ENCODE data around the gene GPS2. TPM values are rescaled to one million over a fixed set of nuclear protein-coding genes. Genes with fewer than 3 reads are reported as not detected.

The GPS2 gene
- total and polyA plus RNA-seq, 2 experiments from 2014 or later, result 34.5 to 103 TPM

GRCh38 chr17:7347630-7348477 is 32.7 kb upstream of the GPS2 start:
- TF ChIP-seq EZH2 (IDR thresholded peaks at IDR 0.05; ENCODE audit: borderline replicate concordance) (no peak), EZH2phosphoT487 (IDR thresholded peaks at IDR 0.05; ENCODE audit: low read depth, severe bottlenecking, unreplicated experiment) (no peak), CTCF (IDR thresholded peaks at IDR 0.05; ENCODE audit: poor library complexity) (no peak)
- WGBS (ENCODE audit: low lambda C conversion rate, missing lambda C conversion rate), result 86% methylated on average over 19 of the region's 19 CpGs
- H3K36me3 ChIP-seq (replicated peaks; ENCODE audit: insufficient read depth, low read depth), result no peaks in the 10 kb centered on the region
- no peaks in the 10 kb centered on the region for H3K9me3 ChIP-seq (ENCODE audit: low read depth)
- peaks cover 8% of the 10 kb centered on the region for H3K79me2 ChIP-seq
- H3K4me3 ChIP-seq, result no peak overlapping the region
- no peak overlapping the region for H3K4me2 ChIP-seq
- H3K27ac ChIP-seq, result peak overlapping the region; percentile 44
- no peaks in the 10 kb centered on the region for H3K9me2 ChIP-seq (replicated peaks; ENCODE audit: insufficient read depth)
- no peak for DNase-seq (ENCODE audit: low spot score)
- H3K4me1 ChIP-seq (ENCODE audit: insufficient read depth), result peaks cover 16% of the 10 kb centered on the region
- no peaks in the 10 kb centered on the region for H3K27me3 ChIP-seq
- no peak overlapping the region for H2AFZ ChIP-seq
- peaks cover 5% of the 10 kb centered on the region for H4K20me1 ChIP-seq (ENCODE audit: insufficient read depth, poor library complexity, severe bottlenecking)

GRCh38 chr17:7346761-7347614 is 31.8 kb upstream of the GPS2 start:
- Histone ChIP-seq H3K4me2 (no peak overlapping the region), H3K27ac (no peak overlapping the region), H3K36me3 (replicated peaks; ENCODE audit: insufficient read depth, low read depth) (no peaks in the 10 kb centered on the region), H3K9me2 (replicated peaks; ENCODE audit: insufficient read depth) (no peaks in the 10 kb centered on the region), H3K4me3 (no peak overlapping the region), H4K20me1 (ENCODE audit: insufficient read depth, poor library complexity, severe bottlenecking) (peaks cover 5% of the 10 kb centered on the region), H3K9me3 (ENCODE audit: low read depth) (no peaks in the 10 kb centered on the region), H2AFZ (no peak overlapping the region), H3K4me1 (ENCODE audit: insufficient read depth) (peaks cover 12% of the 10 kb centered on the region), H3K27me3 (no peaks in the 10 kb centered on the region), H3K79me2 (no peaks in the 10 kb centered on the region)
- TF ChIP-seq CTCF (IDR thresholded peaks at IDR 0.05; ENCODE audit: poor library complexity) (no peak), EZH2 (IDR thresholded peaks at IDR 0.05; ENCODE audit: borderline replicate concordance) (no peak), EZH2phosphoT487 (IDR thresholded peaks at IDR 0.05; ENCODE audit: low read depth, severe bottlenecking, unreplicated experiment) (no peak)
- no peak for DNase-seq (ENCODE audit: low spot score)
- 92% methylated on average over 18 of the region's 18 CpGs for WGBS (ENCODE audit: low lambda C conversion rate, missing lambda C conversion rate)

DNA sequence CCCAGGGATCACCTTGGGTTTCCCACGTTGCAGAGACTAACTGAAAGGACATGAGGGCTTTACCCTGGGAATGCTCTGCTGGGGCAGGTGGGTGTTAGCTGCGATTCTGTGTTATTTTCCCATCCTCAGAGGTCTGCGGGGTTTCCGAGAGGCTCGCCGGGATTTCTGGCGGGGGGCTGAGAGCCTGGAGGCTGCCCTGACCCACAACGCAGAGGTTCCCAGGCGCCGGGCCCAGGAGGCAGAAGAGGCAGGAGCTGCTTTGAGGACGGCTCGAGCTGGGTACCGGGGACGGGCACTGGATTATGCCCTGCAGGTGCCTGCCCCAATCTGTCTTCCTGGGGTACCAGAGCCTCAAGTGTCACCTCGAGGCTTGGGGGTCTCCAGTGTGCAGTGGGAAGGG is 28.1 kb upstream of the GPS2 start:
- Histone ChIP-seq H4K20me1 (ENCODE audit: insufficient read depth, poor library complexity, severe bottlenecking) (no peaks in the 10 kb centered on the region), H3K27ac (no peak overlapping the region), H3K36me3 (replicated peaks; ENCODE audit: insufficient read depth, low read depth) (no peaks in the 10 kb centered on the region), H3K4me3 (no peak overlapping the region), H2AFZ (no peak overlapping the region), H3K4me2 (no peak overlapping the region), H3K9me3 (ENCODE audit: low read depth) (no peaks in the 10 kb centered on the region), H3K27me3 (no peaks in the 10 kb centered on the region), H3K4me1 (ENCODE audit: insufficient read depth) (no peaks in the 10 kb centered on the region), H3K79me2 (no peaks in the 10 kb centered on the region), H3K9me2 (replicated peaks; ENCODE audit: insufficient read depth) (no peaks in the 10 kb centered on the region)
- DNase-seq (ENCODE audit: low spot score), result no peak
- TF ChIP-seq CTCF (IDR thresholded peaks at IDR 0.05; ENCODE audit: poor library complexity), result no peak
- no peak for TF ChIP-seq EZH2 (IDR thresholded peaks at IDR 0.05; ENCODE audit: borderline replicate concordance)
- no peak for TF ChIP-seq EZH2phosphoT487 (IDR thresholded peaks at IDR 0.05; ENCODE audit: low read depth, severe bottlenecking, unreplicated experiment)
- WGBS (ENCODE audit: low lambda C conversion rate, missing lambda C conversion rate), result 84% methylated on average over 14 of the region's 15 CpGs

All from hepatocyte (in vitro differentiated cells).